Neural crest cell (in vitro differentiated cells): ENCODE results near the gene NFATC1. TPM values are rescaled to one million over a fixed set of nuclear protein-coding genes. Genes with fewer than 3 reads are reported as not detected.

ENCODE experiments used
- DNase-seq: peaks from one replicate; pipeline ENCODE4 v3.0.0; 2021; ENCODE audit warnings: low read depth, mixed read lengths, low spot score
- H3K27ac Mint-ChIP-seq: one replicate; pipeline ENCODE4 v1.8.0; 2021; ENCODE audit warnings: mild to moderate bottlenecking, mixed read lengths; ENCODE audit not compliant: unreplicated experiment
- H3K27me3 Mint-ChIP-seq: 2 replicates; pipeline ENCODE4 v1.8.0; 2021; ENCODE audit warnings: low read depth, mild to moderate bottlenecking, mixed read lengths
- H3K36me3 Mint-ChIP-seq: 2 replicates; pipeline ENCODE4 v1.8.0; 2021; ENCODE audit warnings: low read depth, mild to moderate bottlenecking, mixed read lengths
- H3K4me1 Mint-ChIP-seq: 2 replicates; pipeline ENCODE4 v1.8.0; 2021; ENCODE audit warnings: mixed read lengths
- H3K4me3 Mint-ChIP-seq: one replicate; pipeline ENCODE4 v1.8.0; 2021; ENCODE audit warnings: mild to moderate bottlenecking, mixed read lengths
- H3K9me3 Mint-ChIP-seq: 2 replicates; pipeline ENCODE4 v1.8.0; 2021; ENCODE audit warnings: mixed read lengths
- CTCF ChIP-seq: fragments of 200-600 bp; sonication (generic); conservative IDR thresholded peaks from 2 replicates; pipeline ENCODE4 v1.5.0; 2021; ENCODE audit warnings: antibody characterized with exemption, mild to moderate bottlenecking
- total RNA-seq: library from RNA; stranded (reverse); gene quantifications from 2 replicates; pipeline ENCODE4 v1.2.1, GENCODE V29; 2021

Gene NFATC1
- total RNA-seq, 1 donor from 2014 or later, result 2.4 TPM

- no peak overlapping the region for H3K4me3 Mint-ChIP-seq
- no peaks in the 10 kb centered on the region for H3K9me3 Mint-ChIP-seq
- H3K27ac Mint-ChIP-seq, result no peak overlapping the region
- DNase-seq, result no peak
- H3K4me1 Mint-ChIP-seq, result peaks cover 6% of the 10 kb centered on the region
- H3K36me3 Mint-ChIP-seq, result no peaks in the 10 kb centered on the region
- H3K27me3 Mint-ChIP-seq, result peaks cover 7% of the 10 kb centered on the region
- TF ChIP-seq CTCF, result no peak
Observed at GRCh38 chr18:79507076-79507545, 111.4 kb downstream of the NFATC1 start.

GRCh38 chr18:79507546-79508480 is 112.1 kb downstream of the NFATC1 start:
- peaks cover 7% of the 10 kb centered on the region for H3K27me3 Mint-ChIP-seq
- DNase-seq, result no peak
- H3K4me3 Mint-ChIP-seq, result no peak overlapping the region
- H3K9me3 Mint-ChIP-seq, result no peaks in the 10 kb centered on the region
- no peak for TF ChIP-seq CTCF
- no peaks in the 10 kb centered on the region for H3K36me3 Mint-ChIP-seq
- H3K4me1 Mint-ChIP-seq, result peaks cover 6% of the 10 kb centered on the region
- no peak overlapping the region for H3K27ac Mint-ChIP-seq

GRCh38 chr18:79508565-79509535 is 113.1 kb downstream of the NFATC1 start:
- H3K4me3 Mint-ChIP-seq, result no peak overlapping the region
- H3K36me3 Mint-ChIP-seq, result no peaks in the 10 kb centered on the region
- no peaks in the 10 kb centered on the region for H3K9me3 Mint-ChIP-seq
- peaks cover 7% of the 10 kb centered on the region for H3K27me3 Mint-ChIP-seq
- H3K4me1 Mint-ChIP-seq, result peaks cover 6% of the 10 kb centered on the region
- DNase-seq, result no peak
- no peak overlapping the region for H3K27ac Mint-ChIP-seq
- no peak for TF ChIP-seq CTCF

- no peaks in the 10 kb centered on the region for H3K9me3 Mint-ChIP-seq
- H3K4me1 Mint-ChIP-seq, result peaks cover 6% of the 10 kb centered on the region
- no peaks in the 10 kb centered on the region for H3K36me3 Mint-ChIP-seq
- H3K27ac Mint-ChIP-seq, result no peak overlapping the region
- peaks cover 7% of the 10 kb centered on the region for H3K27me3 Mint-ChIP-seq
- no peak for DNase-seq
- TF ChIP-seq CTCF, result no peak
- no peak overlapping the region for H3K4me3 Mint-ChIP-seq
Observed at GRCh38 chr18:79509536-79509930, 113.8 kb downstream of the NFATC1 start.

- peaks cover 7% of the 10 kb centered on the region for H3K27me3 Mint-ChIP-seq
- H3K9me3 Mint-ChIP-seq, result no peaks in the 10 kb centered on the region
- H3K36me3 Mint-ChIP-seq, result no peaks in the 10 kb centered on the region
- H3K27ac Mint-ChIP-seq, result no peak overlapping the region
- TF ChIP-seq CTCF, result no peak
- peaks cover 6% of the 10 kb centered on the region for H3K4me1 Mint-ChIP-seq
- no peak for DNase-seq
- H3K4me3 Mint-ChIP-seq, result no peak overlapping the region
Observed at GRCh38 chr18:79510046-79510685, 114.4 kb downstream of the NFATC1 start.
